ENCODE results near the gene TSKS.

Gene TSKS, protein sequence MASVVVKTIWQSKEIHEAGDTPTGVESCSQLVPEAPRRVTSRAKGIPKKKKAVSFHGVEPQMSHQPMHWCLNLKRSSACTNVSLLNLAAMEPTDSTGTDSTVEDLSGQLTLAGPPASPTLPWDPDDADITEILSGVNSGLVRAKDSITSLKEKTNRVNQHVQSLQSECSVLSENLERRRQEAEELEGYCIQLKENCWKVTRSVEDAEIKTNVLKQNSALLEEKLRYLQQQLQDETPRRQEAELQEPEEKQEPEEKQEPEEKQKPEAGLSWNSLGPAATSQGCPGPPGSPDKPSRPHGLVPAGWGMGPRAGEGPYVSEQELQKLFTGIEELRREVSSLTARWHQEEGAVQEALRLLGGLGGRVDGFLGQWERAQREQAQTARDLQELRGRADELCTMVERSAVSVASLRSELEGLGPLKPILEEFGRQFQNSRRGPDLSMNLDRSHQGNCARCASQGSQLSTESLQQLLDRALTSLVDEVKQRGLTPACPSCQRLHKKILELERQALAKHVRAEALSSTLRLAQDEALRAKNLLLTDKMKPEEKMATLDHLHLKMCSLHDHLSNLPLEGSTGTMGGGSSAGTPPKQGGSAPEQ

DNA sequence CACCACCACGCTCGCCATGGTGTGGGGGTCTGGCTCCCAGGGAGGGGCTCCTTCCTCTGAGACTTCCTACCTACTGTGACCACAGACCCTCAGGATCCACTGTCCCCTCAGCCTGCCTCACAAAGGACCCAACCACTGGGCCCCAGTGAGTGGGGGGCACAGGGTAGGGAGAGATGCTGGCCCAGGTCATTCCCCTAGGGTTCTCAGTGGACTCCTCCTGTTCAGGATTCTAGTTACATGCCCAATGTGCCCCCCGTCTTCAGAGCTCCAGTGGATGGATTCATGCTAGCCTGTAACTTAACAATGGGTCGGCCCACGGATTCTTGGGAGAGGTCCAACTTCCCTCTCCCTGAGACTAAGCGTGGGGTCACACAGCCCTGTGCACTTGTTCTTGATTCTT lies at the start of gene TSKS:
TSS of gene TSKS (minus strand) at position 77 of the 400 bp plus-strand sequence. CDS start at position 18, 59 bp downstream.
- DNase-seq = no peak

DNA sequence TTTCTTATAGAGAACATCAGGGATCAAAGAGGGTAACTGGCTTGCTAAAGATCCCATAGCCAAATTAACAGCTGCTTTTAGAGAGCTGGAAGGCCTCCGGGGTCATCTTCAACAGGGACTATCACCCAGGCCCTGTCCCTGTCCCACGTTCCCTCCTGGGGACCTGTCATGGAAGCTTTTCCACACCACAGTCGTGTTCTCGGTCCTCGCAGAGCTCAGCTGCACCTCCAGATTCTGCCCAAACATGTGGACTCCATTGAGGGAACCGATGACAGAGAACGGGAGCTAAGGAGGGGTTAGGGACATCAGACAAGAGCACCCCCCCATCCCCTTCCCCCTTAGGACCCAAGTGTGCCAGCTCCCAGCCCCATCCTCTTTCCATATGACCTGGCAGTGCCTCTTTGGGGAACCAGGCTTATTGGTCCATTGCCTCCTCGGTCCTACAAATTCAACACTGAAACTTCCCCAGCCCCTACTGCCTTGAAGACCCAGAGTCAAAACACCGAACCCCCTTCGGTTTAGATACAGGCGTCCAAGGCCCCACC lies 49.4 kb upstream of the TSKS start:
- DNase-seq = no peak

DNA sequence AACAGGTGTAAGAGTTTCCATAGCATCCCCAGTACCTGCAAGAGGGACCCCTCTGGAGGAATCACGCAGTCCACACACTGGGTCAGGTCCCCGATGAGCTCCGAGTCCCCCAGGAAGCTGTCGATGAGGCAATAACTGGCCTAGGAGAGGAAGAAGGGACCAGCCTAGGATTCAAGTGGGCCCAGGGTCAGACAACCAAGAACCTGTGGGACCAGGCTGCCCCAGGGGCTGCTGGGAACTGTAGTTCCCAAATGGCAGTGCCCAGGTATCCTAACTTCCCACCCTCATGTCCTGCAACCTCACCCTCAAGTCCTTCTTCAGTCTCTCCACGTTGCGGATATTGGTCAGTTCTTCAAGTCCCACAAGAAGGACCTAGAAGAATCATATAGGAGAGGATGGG lies 48.2 kb upstream of the TSKS start:
- DNase-seq = no peak

DNA sequence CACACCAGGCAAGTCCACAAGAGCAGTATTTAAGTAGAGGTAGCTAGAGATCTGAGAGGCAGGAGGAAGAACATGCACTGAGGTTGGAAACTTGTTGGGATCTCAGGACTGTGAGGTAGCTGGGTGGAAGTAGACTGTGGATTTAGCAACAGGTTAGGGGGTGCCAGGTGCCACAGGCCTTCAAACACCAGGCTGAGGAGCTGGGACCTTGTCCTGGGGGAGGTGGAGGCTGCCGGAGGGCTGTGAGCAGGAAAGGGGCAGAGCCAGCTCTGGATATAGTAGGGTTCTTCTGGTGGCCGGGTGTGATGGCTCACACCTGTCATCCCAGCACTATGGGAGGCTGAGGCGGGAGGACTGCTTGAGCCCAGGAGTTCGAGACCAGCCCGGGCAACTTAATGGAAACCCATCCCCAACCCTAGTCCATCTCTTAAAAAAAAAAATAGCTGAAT lies 46.9 kb upstream of the TSKS start:
- DNase-seq = no peak

DNA sequence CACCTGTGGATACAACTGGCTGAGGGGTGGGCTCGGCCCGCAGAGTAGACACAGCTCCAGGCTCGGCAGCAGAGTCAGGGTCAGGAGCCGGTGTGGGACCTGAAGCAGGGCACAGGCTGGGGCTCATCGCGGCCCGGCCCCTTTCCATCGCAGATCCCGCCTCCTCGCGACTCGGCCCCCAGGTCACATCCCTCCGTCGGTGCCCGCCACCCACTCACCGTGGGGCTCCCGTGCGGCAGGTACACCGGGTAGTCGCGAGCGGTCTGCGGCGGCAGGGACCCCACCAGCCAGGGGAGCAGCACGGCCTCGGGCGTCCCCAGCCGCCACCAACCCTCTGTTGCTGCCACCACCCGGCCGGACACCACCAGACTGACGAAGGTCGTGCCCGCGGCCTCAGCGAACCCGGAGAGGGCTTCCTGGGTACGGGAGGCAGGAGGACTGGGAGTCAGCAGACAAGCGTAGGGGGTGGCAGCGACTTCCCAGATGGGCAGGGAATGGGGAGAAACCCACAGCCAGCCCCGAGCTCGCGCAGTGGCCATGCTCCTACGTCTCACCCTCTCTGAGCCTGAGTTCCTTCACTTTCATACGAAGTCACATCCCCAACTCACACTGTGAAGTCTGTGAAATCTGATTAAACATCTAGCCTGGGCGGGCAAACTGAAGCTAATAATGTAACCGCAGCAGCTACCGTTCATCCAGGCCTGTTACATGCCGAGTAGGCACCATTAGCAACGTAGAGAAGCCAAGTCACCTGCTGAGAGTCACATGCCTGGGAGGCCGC lies 46.2 kb upstream of the TSKS start:
- no peak for DNase-seq

DNA sequence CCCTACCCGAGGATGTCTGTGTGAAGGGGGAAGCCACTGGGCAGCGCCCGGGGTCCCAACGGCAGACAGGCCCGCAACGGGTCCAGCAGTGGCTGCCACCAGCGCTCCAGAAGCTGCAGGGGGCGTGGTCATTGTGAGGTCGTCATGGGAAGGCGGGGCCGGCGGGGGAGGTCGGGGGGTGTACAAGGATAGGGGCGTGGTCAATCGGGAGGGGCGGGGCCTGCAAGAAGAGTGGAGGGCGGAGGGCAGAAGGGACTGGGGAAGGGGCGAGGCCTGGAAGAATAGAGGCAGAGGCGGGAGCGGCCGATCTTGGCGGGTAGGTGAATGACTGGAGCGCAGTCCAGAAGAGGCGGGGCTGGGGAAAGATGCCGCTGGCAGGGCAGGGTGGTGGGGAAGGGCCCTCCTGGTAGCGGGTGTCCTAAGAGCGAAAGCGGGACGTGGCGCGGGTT lies 45.6 kb upstream of the TSKS start:
- no peak for DNase-seq

DNA sequence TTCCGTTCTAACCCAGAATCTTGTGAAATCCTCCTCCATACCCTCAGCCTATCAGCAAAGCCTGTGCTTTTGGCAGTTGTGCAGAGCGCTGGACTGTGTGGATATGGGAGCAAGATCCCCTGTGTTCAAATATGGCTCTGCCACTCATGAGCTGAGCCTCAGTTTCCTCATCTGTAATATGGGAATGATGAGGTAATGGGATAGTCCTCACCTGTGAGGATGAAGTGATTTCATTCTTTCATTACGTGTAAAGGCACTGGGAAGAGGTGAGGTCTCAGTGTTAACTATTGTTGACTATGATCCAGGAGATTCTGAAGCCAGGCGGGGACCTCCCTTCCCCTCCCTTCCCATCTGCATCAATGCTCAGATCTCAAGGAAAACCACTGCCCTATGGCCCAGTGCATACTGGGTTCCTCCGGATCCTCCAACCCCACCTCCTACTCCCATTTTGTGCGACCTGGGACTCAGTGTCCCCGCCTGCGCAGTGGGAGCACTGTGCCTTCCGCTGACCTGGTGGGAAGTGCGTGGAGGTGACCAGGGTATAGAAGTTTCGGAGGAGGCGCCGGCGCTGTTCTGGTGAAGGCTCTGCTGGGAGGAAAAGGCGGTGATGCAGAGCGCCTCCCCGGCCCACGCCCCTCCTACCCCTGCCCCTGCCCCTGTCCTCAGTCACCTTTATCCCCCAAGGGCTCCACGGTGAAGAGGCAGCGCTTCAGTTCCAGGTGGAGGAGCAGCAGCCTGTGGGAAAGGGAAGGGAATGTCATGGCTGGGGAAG lies 45.0 kb upstream of the TSKS start:
- DNase-seq = no peak

DNA sequence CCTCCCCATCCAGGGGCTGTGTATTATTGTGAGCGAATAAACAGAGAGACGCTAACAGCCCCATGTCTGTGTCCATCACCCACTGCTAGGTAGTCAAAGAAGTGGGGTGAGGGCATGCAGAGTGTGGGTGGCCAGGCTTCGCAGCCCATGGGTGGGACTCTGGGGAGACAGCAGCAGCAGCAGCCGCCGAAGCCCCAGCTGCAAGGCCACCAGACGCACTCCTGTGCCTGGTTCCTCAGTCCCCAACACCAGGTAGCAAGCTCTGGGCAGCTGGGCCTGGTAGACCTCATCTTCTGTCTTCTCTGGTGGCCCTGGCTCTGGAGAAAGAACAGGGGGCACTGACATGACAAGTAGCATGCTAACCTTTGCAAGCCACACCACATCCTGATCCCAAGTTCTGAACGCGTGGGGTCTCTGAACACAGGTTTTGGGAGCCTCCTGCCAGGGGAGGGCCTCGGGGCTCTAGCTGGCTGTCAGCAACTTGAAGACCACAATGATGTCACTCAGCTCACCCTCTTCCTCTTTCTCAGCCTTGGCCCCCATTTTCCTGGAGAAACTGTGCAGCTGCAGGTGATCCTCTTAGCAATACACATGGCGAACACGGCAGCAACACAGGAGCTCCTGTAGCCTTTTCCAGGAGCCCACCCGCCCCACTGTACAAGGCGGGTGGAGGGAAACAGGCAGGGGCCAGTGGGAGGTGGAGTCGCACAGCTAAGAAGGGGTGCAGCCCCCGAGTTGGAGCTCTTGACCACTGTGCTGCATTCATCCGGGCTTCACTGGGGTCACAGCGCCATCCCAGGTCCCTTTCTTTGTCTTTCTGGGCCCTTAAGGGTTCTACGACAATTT lies 44.2 kb upstream of the TSKS start:
- DNase-seq = no peak

DNA sequence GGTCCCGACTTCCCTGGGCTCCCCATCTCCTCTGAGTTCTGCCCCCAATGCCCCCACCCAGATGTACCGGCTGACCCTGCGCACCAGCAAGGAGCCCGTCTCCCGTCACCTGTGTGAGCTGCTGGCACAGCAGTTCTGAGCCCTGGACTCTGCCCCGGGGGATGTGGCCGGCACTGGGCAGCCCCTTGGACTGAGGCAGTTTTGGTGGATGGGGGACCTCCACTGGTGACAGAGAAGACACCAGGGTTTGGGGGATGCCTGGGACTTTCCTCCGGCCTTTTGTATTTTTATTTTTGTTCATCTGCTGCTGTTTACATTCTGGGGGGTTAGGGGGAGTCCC lies 43.5 kb upstream of the TSKS start:
- DNase-seq = no peak

DNA sequence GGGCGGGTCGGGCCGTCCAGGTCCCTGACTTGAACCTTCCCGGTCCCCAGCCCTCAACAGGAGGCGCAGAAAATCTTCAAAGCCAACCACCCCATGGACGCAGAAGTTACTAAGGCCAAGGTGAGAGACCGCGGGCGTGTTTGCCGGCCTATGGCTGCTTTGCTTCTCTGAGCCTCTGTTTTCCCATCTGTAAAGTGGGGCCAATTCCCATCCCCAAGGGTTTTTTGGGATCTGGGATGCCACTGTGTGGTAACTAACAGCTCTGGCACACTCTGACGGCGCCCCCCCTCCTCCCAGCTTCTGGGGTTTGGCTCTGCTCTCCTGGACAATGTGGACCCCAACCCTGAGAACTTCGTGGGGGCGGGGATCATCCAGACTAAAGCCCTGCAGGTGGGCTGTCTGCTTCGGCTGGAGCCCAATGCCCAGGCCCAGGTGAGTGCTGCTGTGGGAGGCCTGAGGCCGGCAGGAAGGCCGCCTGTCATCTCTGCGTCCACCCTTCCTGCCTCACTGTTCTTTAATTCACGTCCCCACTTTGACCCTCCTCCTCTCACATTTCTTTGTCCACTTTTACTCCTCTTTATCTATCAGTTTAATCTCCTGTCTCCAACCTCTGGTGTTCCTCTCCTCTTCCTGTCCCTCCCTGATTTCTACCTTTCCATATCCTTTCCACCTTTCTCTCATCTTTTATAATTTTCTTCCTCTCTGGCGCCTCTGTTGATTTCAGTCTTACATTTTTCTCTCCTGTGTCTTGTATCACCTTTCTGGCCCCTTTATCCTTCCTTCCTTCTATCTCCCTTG lies 42.9 kb upstream of the TSKS start:
- no peak for DNase-seq

DNA sequence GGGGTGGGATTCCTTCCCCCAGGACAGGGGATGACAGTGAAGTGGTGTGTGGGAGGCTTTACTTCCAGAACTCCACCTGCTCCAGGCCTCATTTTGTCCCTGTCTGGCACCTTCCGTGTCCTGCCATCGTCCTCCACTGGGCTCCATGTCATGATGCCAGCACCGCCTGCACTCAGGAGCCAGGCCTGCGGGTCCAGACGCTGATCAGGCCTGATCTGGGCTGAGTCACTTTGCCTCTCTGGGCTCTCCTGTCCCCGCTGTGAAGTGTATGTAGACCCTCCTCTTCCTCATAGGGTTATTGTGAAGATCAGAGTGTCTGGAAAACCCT lies 40.4 kb upstream of the TSKS start:
- DNase-seq = no peak

DNA sequence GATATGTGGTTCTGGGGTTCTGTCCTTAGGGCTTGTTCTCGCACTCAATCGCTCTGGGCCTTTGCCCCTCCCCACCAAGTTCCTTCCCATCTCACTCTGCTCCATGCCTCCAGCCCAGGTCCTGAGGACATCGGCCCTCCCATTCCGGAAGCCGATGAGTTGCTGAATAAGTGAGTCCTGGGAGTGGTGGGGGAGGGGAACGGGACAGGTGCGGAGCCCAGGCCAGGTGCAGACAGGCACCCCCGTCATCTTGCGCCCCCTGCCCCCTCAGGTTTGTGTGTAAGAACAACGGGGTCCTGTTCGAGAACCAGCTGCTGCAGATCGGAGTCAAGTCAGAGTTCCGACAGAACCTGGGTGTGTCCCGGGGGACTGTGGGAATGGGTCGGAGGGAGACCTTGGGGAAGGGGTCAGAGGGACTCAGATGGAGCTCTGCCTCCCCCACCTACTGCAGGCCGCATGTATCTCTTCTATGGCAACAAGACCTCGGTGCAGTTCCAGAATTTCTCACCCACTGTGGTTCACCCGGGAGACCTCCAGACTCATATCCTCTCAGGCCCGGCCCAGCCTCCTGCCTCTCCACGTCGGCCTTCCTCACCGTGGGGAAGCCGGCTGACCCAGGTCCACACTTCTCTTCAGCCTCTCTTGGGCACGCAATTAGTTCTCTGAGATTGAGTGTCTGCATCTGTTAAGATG lies 39.9 kb upstream of the TSKS start:
- DNase-seq = no peak

DNA sequence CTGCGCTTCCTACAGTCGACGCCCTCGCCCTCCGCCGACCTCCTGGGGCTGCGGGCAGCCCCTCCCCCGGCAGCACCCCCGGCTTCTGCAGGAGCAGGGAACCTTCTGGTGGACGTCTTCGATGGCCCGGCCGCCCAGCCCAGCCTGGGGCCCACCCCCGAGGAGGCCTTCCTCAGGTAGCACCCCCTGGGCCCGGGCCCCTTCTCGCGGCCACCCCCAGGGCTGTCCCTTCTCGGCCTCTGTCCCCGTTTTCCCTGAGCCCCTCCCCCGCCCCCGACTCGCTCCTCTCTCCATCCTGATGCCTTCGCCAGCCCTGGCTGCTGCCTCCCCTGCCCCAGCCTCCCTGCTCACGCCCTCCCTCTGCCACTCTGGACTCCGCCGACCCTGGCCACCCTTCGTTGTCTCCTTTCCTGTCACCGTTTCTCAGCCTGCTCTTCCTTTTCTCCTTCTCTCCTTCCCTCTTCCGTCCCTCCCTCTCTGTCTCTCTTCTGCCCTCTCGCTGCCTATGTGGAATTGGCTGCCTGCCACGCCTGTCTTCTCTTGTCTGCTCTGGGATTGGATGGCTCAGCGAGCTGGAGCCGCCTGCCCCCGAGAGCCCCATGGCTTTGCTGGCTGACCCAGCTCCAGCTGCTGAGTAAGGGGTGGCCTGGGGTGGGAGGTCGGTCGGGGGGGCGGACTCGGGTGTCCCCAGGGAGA lies 39.0 kb upstream of the TSKS start:
- DNase-seq = no peak

DNA sequence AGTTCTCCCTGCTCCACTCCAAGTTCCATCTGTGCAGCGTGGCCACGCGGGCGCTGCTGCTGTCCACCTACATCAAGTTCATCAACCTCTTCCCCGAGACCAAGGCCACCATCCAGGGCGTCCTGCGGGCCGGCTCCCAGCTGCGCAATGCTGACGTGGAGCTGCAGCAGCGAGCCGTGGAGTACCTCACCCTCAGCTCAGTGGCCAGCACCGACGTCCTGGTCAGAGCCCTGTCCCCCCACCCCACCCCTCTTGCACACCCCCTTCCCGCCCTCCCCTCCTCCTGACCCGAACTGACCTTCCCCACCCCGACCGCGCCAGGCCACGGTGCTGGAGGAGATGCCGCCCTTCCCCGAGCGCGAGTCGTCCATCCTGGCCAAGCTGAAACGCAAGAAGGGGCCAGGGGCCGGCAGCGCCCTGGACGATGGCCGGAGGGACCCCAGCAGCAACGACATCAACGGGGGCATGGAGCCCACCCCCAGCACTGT lies 38.3 kb upstream of the TSKS start:
- no peak for DNase-seq

DNA sequence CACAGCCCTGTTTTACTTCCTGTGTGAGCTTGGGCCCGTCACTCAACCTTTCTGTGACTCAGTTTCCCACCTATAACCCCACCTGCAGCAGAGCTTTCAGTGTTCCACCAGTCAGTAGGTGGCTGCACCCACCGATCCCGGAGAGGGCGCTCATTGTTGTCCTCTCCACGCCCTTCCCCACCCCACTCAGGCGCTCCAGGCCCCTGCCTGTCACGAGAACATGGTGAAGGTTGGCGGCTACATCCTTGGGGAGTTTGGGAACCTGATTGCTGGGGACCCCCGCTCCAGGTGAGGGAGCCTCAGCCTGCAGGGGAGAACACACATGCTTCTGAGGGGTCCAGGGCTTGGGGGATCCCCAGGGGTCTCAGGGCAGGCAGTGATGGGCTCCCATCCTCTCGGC lies 37.7 kb upstream of the TSKS start:
- DNase-seq = no peak

DNA sequence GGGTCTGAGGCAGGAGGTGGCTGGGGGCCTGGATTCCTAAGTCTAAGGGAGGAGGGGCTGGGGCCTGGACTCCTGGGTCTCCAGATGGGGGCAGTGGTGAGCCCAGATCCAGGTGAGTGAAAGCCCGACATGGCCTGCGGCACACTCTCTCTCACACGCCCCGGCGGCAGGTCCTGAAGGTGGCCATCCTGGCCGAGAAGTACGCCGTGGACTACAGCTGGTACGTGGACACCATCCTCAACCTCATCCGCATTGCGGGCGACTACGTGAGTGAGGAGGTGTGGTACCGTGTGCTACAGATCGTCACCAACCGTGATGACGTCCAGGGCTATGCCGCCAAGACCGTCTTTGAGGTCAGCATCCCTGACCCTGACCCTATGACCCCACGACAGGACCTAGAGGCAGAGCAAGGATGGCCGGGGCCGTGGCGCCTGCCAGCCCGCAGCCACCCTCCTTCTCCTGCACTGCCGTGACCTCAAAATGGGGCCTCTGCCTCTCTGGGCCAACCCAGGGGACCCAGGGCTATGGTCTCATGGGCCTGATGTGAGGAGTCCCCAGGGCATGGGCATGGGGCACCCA lies 36.8 kb upstream of the TSKS start:
- DNase-seq = no peak

DNA sequence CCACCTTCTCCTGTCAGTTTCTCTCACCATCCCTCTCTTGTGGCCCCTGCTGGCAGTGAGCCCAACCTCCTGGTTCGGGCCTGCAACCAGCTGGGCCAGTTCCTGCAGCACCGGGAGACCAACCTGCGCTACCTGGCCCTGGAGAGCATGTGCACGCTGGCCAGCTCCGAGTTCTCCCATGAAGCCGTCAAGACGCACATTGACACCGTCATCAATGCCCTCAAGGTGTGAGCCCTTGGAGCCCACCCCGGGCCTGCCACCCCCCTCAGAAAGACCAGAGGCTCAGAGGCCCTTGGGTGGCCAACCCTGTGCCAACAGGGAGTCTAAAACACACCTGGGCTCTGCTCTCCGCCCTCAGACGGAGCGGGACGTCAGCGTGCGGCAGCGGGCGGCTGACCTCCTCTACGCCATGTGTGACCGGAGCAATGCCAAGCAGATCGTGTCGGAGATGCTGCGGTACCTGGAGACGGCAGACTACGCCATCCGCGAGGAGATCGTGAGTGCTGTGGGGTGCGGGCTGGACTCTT lies 36.2 kb upstream of the TSKS start:
- DNase-seq = no peak

DNA sequence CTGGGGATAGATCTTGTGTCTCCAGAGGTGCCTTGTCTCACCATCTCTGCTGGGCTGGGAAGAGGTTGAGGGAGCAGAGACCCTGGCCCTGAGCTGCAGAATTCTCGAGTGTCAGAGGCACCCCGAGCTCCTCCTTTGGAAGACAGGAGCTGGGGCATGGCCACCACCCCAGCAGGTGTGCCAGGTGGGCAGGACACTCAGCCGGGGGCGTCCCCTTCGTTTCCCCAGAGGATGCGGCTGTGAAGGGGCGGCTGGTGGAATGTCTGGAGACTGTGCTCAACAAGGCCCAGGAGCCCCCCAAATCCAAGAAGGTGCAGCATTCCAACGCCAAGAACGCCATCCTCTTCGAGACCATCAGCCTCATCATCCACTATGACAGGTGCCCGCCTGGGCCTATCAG lies 35.5 kb upstream of the TSKS start:
- no peak for DNase-seq

DNA sequence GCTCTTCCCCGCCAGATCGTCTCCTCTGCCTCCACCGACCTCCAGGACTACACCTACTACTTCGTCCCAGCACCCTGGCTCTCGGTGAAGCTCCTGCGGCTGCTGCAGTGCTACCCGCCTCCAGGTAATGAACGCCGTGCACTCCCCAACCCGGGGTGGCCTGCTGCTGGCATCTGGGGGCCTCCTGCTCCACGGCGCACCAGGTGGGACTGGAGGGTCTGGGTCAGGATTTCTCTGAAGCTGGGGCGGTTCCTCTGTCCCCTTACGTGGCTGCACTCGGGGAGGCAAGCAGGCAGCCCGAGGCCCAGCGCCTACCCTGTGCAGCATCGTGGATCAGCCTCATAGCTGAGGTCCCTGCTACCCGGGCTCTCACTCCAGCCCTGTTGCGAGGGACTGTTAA lies 32.5 kb upstream of the TSKS start:
- DNase-seq = no peak
